ENCODE data around the gene SHQ1. TPM values are rescaled to one million over a fixed set of nuclear protein-coding genes. Genes with fewer than 3 reads are reported as not detected.
A peak's percentile ranks its signal among the peaks of the same experiment; 100 is the strongest.

Gene SHQ1
- total RNA-seq, 1 donor: 19.2 TPM

DNA sequence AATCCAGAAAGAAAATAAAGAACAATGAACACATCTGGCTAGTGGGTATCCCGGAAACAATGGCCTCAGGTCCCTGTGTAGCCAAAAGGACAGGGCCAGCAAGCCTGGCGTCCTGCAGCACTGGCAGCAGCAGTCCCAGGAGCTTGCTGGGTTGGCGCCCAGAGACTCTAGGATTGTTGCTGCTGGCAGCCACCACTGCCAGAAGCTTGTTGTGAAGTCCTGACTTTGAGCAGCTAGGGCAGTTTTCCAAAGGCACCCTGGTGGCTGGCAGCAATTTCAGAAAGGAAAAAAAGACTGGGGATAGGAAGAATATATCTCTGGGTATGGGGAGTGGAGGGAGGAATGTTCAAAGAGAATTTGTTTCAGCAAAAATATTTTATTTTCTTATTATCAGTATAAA lies 11.3 kb downstream of the SHQ1 start:
- Histone ChIP-seq H3K27me3 (ENCODE audit: insufficient read depth, low read length) (no peaks in the 10 kb centered on the region), H3K27ac (ENCODE audit: low read depth, low read length) (no peak overlapping the region), H3K4me2 (ENCODE audit: insufficient read depth, low read length) (no peak overlapping the region), H3K9me3 (ENCODE audit: low read depth, low read length) (no peaks in the 10 kb centered on the region), H3K4me3 (ENCODE audit: insufficient read depth, low read length) (no peak overlapping the region), H4K20me1 (ENCODE audit: insufficient read depth, low read length) (no peaks in the 10 kb centered on the region), H2AFZ (ENCODE audit: low read length) (no peak overlapping the region), H3K79me2 (ENCODE audit: insufficient read depth, low read length) (no peaks in the 10 kb centered on the region), H3K4me1 (ENCODE audit: insufficient read depth, low read length) (no peaks in the 10 kb centered on the region), H3K36me3 (ENCODE audit: insufficient read depth, low read length) (peaks cover 22% of the 10 kb centered on the region)
- TF ChIP-seq, protein P1, sequence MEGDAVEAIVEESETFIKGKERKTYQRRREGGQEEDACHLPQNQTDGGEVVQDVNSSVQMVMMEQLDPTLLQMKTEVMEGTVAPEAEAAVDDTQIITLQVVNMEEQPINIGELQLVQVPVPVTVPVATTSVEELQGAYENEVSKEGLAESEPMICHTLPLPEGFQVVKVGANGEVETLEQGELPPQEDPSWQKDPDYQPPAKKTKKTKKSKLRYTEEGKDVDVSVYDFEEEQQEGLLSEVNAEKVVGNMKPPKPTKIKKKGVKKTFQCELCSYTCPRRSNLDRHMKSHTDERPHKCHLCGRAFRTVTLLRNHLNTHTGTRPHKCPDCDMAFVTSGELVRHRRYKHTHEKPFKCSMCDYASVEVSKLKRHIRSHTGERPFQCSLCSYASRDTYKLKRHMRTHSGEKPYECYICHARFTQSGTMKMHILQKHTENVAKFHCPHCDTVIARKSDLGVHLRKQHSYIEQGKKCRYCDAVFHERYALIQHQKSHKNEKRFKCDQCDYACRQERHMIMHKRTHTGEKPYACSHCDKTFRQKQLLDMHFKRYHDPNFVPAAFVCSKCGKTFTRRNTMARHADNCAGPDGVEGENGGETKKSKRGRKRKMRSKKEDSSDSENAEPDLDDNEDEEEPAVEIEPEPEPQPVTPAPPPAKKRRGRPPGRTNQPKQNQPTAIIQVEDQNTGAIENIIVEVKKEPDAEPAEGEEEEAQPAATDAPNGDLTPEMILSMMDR (IDR thresholded peaks at IDR 0.05; ENCODE audit: extremely low read depth, low read depth, low read length): no peak
- no peak for DNase-seq (ENCODE audit: insufficient read length, low spot score, missing footprints)

DNA sequence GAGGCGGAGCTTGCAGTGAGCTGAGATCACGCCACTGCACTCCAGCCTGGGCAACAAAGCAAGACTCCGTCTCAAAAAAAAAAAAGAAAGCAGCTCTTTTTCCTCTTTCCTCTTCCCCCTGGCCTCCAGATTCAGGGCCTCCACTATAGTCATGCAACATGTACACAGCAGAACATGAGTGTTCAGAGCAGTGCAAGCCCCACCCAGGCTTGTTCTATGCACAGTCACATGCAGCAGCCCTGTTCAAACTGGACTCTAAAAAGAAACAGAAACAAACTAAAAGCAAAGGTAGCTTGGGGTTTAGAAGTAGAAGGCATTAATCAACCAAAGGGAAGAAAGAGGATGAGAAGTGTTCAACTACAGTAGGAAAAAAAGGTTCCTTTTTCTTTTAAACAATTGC lies 11.8 kb downstream of the SHQ1 start:
- Histone ChIP-seq H3K4me2 (ENCODE audit: insufficient read depth, low read length) (no peak overlapping the region), H4K20me1 (ENCODE audit: insufficient read depth, low read length) (no peaks in the 10 kb centered on the region), H3K4me1 (ENCODE audit: insufficient read depth, low read length) (no peaks in the 10 kb centered on the region), H3K9me3 (ENCODE audit: low read depth, low read length) (no peaks in the 10 kb centered on the region), H3K79me2 (ENCODE audit: insufficient read depth, low read length) (no peaks in the 10 kb centered on the region), H3K27ac (ENCODE audit: low read depth, low read length) (no peak overlapping the region), H3K4me3 (ENCODE audit: insufficient read depth, low read length) (no peak overlapping the region), H3K36me3 (ENCODE audit: insufficient read depth, low read length) (peaks cover 21% of the 10 kb centered on the region), H2AFZ (ENCODE audit: low read length) (no peak overlapping the region), H3K27me3 (ENCODE audit: insufficient read depth, low read length) (no peaks in the 10 kb centered on the region)
- TF ChIP-seq, protein P1 (IDR thresholded peaks at IDR 0.05; ENCODE audit: extremely low read depth, low read depth, low read length): no peak
- DNase-seq (ENCODE audit: insufficient read length, low spot score, missing footprints): no peak

DNA sequence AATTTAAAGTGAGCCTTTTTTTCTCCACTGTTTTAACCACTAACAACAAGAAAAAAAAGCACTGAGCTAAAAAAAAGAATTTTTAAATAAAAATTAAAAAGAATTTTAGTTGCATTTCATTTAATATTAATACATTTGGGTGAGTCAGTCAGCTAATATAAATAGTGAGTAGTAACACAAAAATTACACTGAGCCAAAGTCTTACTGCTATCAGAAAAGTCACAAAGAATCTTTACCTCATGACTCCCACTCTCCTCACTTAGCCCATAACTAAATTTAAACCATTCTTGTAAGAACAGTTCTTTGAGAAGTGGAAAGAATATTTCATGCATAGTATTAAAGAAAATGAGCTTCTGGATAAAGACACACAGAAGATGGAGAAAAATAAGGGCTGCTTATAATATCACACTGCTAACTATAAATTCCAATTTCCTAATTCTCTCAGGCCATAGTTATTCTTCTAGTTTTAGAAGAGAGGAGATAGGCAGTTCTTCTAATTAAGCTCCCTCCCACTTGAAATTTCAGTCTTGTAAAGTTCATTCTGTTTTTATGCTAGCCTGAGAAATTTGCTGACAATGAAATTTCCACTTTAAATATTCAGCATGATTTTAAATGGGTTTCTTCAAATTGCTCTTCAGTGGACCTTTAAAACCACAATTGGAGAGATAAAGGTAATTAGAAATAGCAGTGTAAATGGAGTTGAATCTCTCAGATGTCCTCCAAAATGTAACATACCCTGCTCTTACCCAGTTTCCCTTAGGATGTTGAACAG lies 17.6 kb downstream of the SHQ1 start:
- no peak for DNase-seq (ENCODE audit: insufficient read length, low spot score, missing footprints)
- Histone ChIP-seq H3K4me2 (ENCODE audit: insufficient read depth, low read length) (peak overlapping the region; percentile 8), H3K4me1 (ENCODE audit: insufficient read depth, low read length) (peaks cover 14% of the 10 kb centered on the region), H3K9me3 (ENCODE audit: low read depth, low read length) (no peaks in the 10 kb centered on the region), H3K79me2 (ENCODE audit: insufficient read depth, low read length) (peaks cover 6% of the 10 kb centered on the region), H4K20me1 (ENCODE audit: insufficient read depth, low read length) (no peaks in the 10 kb centered on the region), H3K4me3 (ENCODE audit: insufficient read depth, low read length) (no peak overlapping the region), H3K27ac (ENCODE audit: low read depth, low read length) (peak overlapping the region; percentile 38), H3K27me3 (ENCODE audit: insufficient read depth, low read length) (no peaks in the 10 kb centered on the region), H2AFZ (ENCODE audit: low read length) (no peak overlapping the region), H3K36me3 (ENCODE audit: insufficient read depth, low read length) (peaks cover 9% of the 10 kb centered on the region)
- TF ChIP-seq, protein P1 (IDR thresholded peaks at IDR 0.05; ENCODE audit: extremely low read depth, low read depth, low read length): no peak

DNA sequence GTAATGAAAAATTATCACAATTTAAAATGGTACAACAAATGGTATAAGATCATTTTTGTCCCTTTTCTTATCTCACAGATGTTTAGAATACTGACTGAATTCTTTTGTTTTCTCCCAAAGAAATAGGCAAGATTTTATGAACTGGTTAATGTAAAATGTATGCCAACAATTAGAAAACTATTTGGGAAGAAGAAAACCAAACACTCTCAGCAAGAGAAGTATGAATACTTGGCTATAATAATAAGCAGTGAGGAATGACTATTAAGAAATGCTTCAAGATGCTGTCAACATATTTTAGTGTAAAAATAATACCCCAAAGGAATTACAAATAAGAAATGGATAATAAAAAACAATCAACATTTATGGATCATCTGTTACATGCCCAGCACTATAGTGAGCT lies 18.5 kb downstream of the SHQ1 start:
- H3K9me3 ChIP-seq (ENCODE audit: low read depth, low read length): no peaks in the 10 kb centered on the region
- peak overlapping the region; percentile 38 for H3K27ac ChIP-seq (ENCODE audit: low read depth, low read length)
- no peaks in the 10 kb centered on the region for H3K27me3 ChIP-seq (ENCODE audit: insufficient read depth, low read length)
- H3K4me2 ChIP-seq (ENCODE audit: insufficient read depth, low read length): peak overlapping the region; percentile 8
- H2AFZ ChIP-seq (ENCODE audit: low read length): no peak overlapping the region
- H4K20me1 ChIP-seq (ENCODE audit: insufficient read depth, low read length): no peaks in the 10 kb centered on the region
- no peak overlapping the region for H3K4me3 ChIP-seq (ENCODE audit: insufficient read depth, low read length)
- peaks cover 6% of the 10 kb centered on the region for H3K36me3 ChIP-seq (ENCODE audit: insufficient read depth, low read length)
- peaks cover 6% of the 10 kb centered on the region for H3K79me2 ChIP-seq (ENCODE audit: insufficient read depth, low read length)
- TF ChIP-seq, protein P1 (IDR thresholded peaks at IDR 0.05; ENCODE audit: extremely low read depth, low read depth, low read length): no peak
- H3K4me1 ChIP-seq (ENCODE audit: insufficient read depth, low read length): peaks cover 14% of the 10 kb centered on the region
- DNase-seq (ENCODE audit: insufficient read length, low spot score, missing footprints): no peak
